RWPE1 (cell line): Measurements from ENCODE around the gene MTRFR.
"Not testable (repeated sequence)": the region's sequence is repeated elsewhere in the genome, so short reads cannot be mapped to it uniquely, and the experiment has no call there.

Experiments
- CTCF ChIA-PET: fragments of 350-600 bp; sonication (Branson Sonifier 250); formaldehyde crosslinking; extraction: SDS; loops from one replicate; lab custom pipeline; 2021; lab: Yijun Ruan, JAX
- POLR2A ChIA-PET: fragments of 400-600 bp; formaldehyde crosslinking; extraction: SDS; loops from one replicate; lab custom pipeline; 2020; ENCODE audit warnings: antibody characterized with exemption; ENCODE audit not compliant: low non-redundant PET; lab: Yijun Ruan, JAX
- DNase-seq: peaks from one replicate; pipeline ENCODE4 v3.0.0; 2012; ENCODE audit warnings: low spot score
- H3K27ac ChIP-seq: fragments of 450-650 bp; 2 replicates; pipeline ENCODE4 v1.5.1; 2017
- TF ChIP-seq, protein P1 (sequence below): fragments of 450-650 bp; conservative IDR thresholded peaks from 2 replicates; pipeline ENCODE4 v1.5.1; 2017; ENCODE audit warnings: low read depth, mild to moderate bottlenecking

MTRFR gene

DNA sequence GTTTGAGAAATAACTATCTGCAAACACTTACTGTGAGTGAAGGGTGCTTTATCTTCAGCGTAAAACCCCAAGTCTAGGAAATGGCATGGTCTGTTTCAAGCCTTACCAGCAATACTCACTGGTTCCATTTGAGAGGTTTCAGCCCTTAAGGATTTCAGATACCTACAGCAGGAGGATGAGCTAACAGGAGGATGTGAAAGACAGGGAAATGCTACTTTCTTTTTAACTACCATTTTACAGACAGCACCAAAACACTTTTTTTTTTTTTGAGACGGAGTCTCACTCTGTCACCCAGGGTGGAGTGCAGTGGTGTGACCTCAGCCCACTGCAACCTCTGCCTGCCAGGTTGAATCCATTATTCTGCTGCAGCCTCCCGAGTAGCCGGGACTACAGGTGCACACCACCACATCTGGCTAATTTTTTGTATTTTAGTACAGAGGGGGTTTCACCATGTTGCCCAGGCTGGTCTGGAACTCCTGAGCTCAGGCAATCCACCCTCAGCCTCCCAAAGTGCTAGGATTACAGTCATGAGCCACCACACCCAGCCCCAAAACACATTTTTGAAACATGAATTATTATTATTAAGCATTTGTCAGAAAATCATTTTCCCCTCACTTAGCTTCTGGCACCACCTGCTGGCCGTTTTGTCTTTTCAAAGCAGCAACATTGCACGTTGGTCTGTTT, 4.6 kb downstream of the MTRFR start:
- DNase-seq = peak; percentile 36
- ChIA-PET POLR2A (no interaction called here), CTCF (interaction anchor here (0.5 to 1.5 kb wide), 18 partner anchors 10 to 1558 kb away, joined by 3 to 10 read pairs (median 4); no protein-coding TSS in a partner anchor)
- H3K27ac ChIP-seq = peak overlapping the region; percentile 64
- TF ChIP-seq, protein P1, sequence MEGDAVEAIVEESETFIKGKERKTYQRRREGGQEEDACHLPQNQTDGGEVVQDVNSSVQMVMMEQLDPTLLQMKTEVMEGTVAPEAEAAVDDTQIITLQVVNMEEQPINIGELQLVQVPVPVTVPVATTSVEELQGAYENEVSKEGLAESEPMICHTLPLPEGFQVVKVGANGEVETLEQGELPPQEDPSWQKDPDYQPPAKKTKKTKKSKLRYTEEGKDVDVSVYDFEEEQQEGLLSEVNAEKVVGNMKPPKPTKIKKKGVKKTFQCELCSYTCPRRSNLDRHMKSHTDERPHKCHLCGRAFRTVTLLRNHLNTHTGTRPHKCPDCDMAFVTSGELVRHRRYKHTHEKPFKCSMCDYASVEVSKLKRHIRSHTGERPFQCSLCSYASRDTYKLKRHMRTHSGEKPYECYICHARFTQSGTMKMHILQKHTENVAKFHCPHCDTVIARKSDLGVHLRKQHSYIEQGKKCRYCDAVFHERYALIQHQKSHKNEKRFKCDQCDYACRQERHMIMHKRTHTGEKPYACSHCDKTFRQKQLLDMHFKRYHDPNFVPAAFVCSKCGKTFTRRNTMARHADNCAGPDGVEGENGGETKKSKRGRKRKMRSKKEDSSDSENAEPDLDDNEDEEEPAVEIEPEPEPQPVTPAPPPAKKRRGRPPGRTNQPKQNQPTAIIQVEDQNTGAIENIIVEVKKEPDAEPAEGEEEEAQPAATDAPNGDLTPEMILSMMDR = peak; percentile 77

GRCh38 chr12:123238330-123238682, 5.1 kb downstream of the MTRFR start:
- TF ChIP-seq, protein P1 = no peak; the same call in 1 of the 2 replicates
- no peak for DNase-seq
- H3K27ac ChIP-seq = no peak overlapping the region
- POLR2A ChIA-PET = no interaction called here
- CTCF ChIA-PET = interaction anchor here (0.6 to 1.5 kb wide), 15 partner anchors 9 to 793 kb away, joined by 3 to 10 read pairs (median 4); no protein-coding TSS in a partner anchor

DNA sequence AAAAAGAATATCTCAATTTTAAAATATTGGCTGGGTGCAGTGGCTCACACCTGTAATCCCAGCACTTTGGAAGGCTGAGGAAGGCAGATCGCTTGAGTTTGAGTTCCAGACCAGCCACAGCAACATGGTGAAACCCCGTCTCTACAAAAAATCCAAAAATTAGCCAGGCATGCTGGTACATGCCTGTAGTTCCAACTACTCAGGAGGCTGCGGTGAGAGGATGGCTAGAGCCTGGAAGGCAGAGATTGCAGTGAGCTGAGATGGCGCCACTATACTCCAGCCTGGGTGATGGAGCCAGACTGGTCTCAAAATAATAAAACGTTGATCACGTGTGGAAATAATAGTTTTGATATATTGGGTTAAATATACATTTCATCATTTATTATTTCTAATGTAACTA, 5.7 kb downstream of the MTRFR start:
- POLR2A ChIA-PET = no interaction called here
- peak overlapping the region; percentile 65 for H3K27ac ChIP-seq
- no peak for DNase-seq
- CTCF ChIA-PET = interaction anchor here (0.6 to 1.5 kb wide), 3 partner anchors 30 to 196 kb away, joined by 3 to 7 read pairs (median 4); no protein-coding TSS in a partner anchor
- TF ChIP-seq, protein P1 = no peak

- CTCF ChIA-PET = interaction anchor here (0.6 to 0.7 kb wide), 2 partner anchors 69 to 297 kb away, joined by 3 read pairs; no protein-coding TSS in a partner anchor
- no peak for DNase-seq
- TF ChIP-seq, protein P1 = no peak
- POLR2A ChIA-PET = interaction anchor here (0.8 kb wide), 1 partner anchor 9 kb away, joined by 3 read pairs; the partner anchor contains the start of gene MTRFR
- peak overlapping the region; percentile 33; the same call in 1 of the 2 replicates for H3K27ac ChIP-seq
Measured at GRCh38 chr12:123242116-123242904, 9.1 kb downstream of the MTRFR start.

GRCh38 chr12:123243671-123244262, 10.5 kb downstream of the MTRFR start:
- no peak for DNase-seq
- POLR2A ChIA-PET = interaction anchor here (1.1 kb wide), 1 partner anchor 11 kb away, joined by 7 read pairs; the partner anchor contains the start of genes MPHOSPH9 and MTRFR
- peak overlapping the region; percentile 47 for H3K27ac ChIP-seq
- CTCF ChIA-PET = no interaction called here
- TF ChIP-seq, protein P1 = no peak

- TF ChIP-seq, protein P1 = no peak
- ChIA-PET CTCF (no interaction called here), POLR2A (no interaction called here)
- H3K27ac ChIP-seq = 0 out of 2 replicates have a peak overlapping the region, but pooled peaks have one; percentile 11
- no peak for DNase-seq
Measured at GRCh38 chr12:123245678-123246077, 12.4 kb downstream of the MTRFR start.

- not testable (repeated sequence) for DNase-seq, H3K27ac ChIP-seq
- ChIA-PET CTCF (interaction anchor here (1.8 kb wide), 1 partner anchor 10 kb away, joined by 10 read pairs; no protein-coding TSS in a partner anchor), POLR2A (interaction anchor here (1.0 kb wide), 1 partner anchor 15 kb away, joined by 3 read pairs; the partner anchor contains the start of gene MTRFR)
Measured at GRCh38 chr12:123248129-123248528, 14.9 kb downstream of the MTRFR start.

- H3K27ac ChIP-seq = peak overlapping the region; percentile 66
- not testable (repeated sequence) for DNase-seq
- POLR2A ChIA-PET = interaction anchor here (1.0 kb wide), 1 partner anchor 16 kb away, joined by 3 read pairs; the partner anchor contains the start of gene MTRFR
- CTCF ChIA-PET = interaction anchor here (0.6 kb wide), 1 partner anchor 499 kb away, joined by 3 read pairs; no protein-coding TSS in a partner anchor
Measured at GRCh38 chr12:123248996-123249741, 15.9 kb downstream of the MTRFR start.
